Muscle layer of colon (tissue), 2 donors: ENCODE results near the gene CHMP2B.

Source experiments
- H3K27ac ChIP-seq: one replicate; pipeline ENCODE4 v1.7.0; 2013; ENCODE audit warnings: low read depth, mild to moderate bottlenecking, low read length, moderate library complexity
- H3K27me3 ChIP-seq, 2 donors: one replicate each; pipeline ENCODE4 v1.7.0; 2013; ENCODE audit warnings: low read length in 2 of 2, mild to moderate bottlenecking in 2 of 2; ENCODE audit not compliant: insufficient read depth in 2 of 2, control insufficient read depth in 1 of 2
- H3K36me3 ChIP-seq: one replicate; pipeline ENCODE4 v1.7.0; 2013; ENCODE audit warnings: mild to moderate bottlenecking, low read length; ENCODE audit not compliant: insufficient read depth
- H3K4me1 ChIP-seq: one replicate; pipeline ENCODE4 v1.7.0; 2013; ENCODE audit warnings: mild to moderate bottlenecking, low read length; ENCODE audit not compliant: insufficient read depth
- H3K4me3 ChIP-seq, 2 donors: one replicate each; pipeline ENCODE4 v1.7.0; 2013; ENCODE audit warnings: low read length in 2 of 2, low read depth in 1 of 2, mild to moderate bottlenecking in 1 of 2, moderate library complexity in 1 of 2
- H3K9ac ChIP-seq: one replicate; pipeline ENCODE4 v1.7.0; 2013; ENCODE audit warnings: low read length
- H3K9me3 ChIP-seq: one replicate; pipeline ENCODE4 v1.7.0; 2013; ENCODE audit warnings: mild to moderate bottlenecking, low read length
- donor health status: abdominal sarcoma.
- donor health status: Adenocarcinoma of cecum.

Gene CHMP2B

DNA sequence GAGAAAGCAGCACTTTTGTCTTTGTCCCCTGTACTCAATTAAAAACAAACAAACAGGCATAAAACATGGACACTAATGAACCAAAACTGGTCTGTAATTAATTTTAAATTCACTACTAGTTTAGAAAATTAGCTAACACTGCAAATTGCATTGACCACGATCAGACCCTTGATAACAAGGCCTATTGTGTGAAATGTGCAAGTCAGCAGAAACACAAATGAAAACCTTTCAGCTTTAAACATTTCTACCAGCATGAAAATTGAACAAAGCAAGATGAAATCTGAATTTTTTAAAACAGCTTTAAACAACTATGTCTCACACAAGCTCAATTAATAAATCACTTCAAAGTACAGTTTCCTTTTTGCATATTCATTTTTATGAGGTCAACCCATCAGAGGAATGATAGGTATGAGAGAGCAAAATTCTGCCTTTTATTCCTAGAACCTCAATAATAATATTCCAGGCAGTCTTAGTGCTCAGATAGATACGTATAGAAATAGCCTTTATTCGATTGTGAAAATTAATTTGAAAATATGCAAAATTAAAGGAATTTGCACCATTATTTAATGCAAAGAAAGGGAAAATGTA is 27.0 kb upstream of the CHMP2B start:
- no peaks in the 10 kb centered on the region for H3K9me3 ChIP-seq
- H3K4me1 ChIP-seq, result no peaks in the 10 kb centered on the region
- H3K27ac ChIP-seq, result no peak overlapping the region
- H3K9ac ChIP-seq, result no peak overlapping the region
- H3K27me3 ChIP-seq, result no peaks in the 10 kb centered on the region
- no peaks in the 10 kb centered on the region for H3K36me3 ChIP-seq
- no peak overlapping the region for H3K4me3 ChIP-seq

DNA sequence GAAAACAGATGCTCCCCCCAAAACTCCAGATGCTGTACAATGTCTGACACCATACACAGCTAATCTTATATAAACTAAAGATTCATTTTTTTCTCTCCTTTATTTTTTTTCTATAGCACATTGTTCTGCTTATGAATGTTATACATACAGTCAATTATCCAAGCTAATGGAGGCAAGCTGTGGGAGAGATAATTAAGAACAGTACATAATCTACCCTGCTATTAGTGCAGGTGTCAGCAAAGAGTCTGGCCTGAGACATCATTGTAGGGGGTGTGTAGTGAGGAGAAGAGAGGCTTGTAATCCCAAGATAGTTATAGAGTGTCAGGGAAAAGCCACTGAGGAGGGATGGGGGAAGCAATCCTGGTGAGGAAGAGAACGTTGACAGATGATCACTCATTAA is 25.4 kb upstream of the CHMP2B start:
- Histone ChIP-seq H3K27me3 (no peaks in the 10 kb centered on the region), H3K27ac (no peak overlapping the region), H3K4me1 (no peaks in the 10 kb centered on the region), H3K9me3 (no peaks in the 10 kb centered on the region), H3K9ac (no peak overlapping the region), H3K36me3 (no peaks in the 10 kb centered on the region), H3K4me3 (no peak overlapping the region)

- no peak overlapping the region for H3K4me3 ChIP-seq
- no peak overlapping the region for H3K9ac ChIP-seq
- H3K27ac ChIP-seq, result no peak overlapping the region
- no peaks in the 10 kb centered on the region for H3K36me3 ChIP-seq
- H3K27me3 ChIP-seq, result no peaks in the 10 kb centered on the region
- no peaks in the 10 kb centered on the region for H3K4me1 ChIP-seq
- no peaks in the 10 kb centered on the region for H3K9me3 ChIP-seq
These were observed 23.3 kb upstream of the CHMP2B start for GRCh38 chr3:87203809-87204208.

DNA sequence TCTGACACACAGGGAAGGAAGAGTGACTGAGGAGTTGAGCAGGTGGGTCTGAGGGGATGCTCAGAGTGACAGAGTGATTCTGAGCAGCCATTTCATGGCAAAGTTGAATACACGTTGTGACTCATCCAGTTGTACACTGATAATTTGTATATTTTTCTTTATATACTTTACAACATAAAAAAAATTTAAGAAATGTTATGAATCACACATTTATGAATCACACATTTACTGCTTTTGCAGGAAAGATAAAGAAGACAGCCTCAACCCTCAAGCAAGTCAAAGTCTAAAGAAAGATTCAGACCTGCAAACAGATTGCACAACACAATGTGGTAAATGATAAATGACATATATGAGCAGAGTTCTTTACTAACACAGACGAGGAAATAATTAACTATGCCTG is 21.0 kb upstream of the CHMP2B start:
- H3K4me1 ChIP-seq, result no peaks in the 10 kb centered on the region
- H3K4me3 ChIP-seq, result no peak overlapping the region
- no peak overlapping the region for H3K9ac ChIP-seq
- H3K36me3 ChIP-seq, result no peaks in the 10 kb centered on the region
- no peaks in the 10 kb centered on the region for H3K9me3 ChIP-seq
- no peak overlapping the region for H3K27ac ChIP-seq
- no peaks in the 10 kb centered on the region for H3K27me3 ChIP-seq

GRCh38 chr3:87206635-87207034 is 20.5 kb upstream of the CHMP2B start:
- H3K9me3 ChIP-seq, result no peaks in the 10 kb centered on the region
- no peak overlapping the region for H3K9ac ChIP-seq
- H3K27me3 ChIP-seq, result no peaks in the 10 kb centered on the region
- H3K4me3 ChIP-seq, result no peak overlapping the region
- no peak overlapping the region for H3K27ac ChIP-seq
- H3K36me3 ChIP-seq, result no peaks in the 10 kb centered on the region
- no peaks in the 10 kb centered on the region for H3K4me1 ChIP-seq

DNA sequence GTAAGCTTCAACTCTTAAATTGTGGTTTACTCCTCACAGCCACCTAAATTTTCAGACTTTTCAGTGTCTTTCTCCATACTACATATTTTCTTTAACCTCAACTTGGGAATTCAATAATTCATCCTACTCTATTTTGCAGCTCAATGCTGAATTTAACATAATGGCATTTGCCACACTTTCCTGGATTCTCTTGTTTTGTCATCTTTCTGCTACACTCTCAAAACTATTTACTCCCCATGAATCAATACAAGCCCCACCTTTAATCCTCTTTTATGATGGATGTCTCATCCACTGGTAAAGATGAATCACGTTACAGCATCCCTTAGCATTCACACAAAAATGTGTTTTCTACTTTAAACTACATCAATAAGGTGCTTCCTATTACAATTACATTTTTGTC is 19.6 kb upstream of the CHMP2B start:
- H3K4me3 ChIP-seq, result no peak overlapping the region
- no peaks in the 10 kb centered on the region for H3K9me3 ChIP-seq
- H3K4me1 ChIP-seq, result no peaks in the 10 kb centered on the region
- no peaks in the 10 kb centered on the region for H3K36me3 ChIP-seq
- no peak overlapping the region for H3K9ac ChIP-seq
- no peaks in the 10 kb centered on the region for H3K27me3 ChIP-seq
- no peak overlapping the region for H3K27ac ChIP-seq

DNA sequence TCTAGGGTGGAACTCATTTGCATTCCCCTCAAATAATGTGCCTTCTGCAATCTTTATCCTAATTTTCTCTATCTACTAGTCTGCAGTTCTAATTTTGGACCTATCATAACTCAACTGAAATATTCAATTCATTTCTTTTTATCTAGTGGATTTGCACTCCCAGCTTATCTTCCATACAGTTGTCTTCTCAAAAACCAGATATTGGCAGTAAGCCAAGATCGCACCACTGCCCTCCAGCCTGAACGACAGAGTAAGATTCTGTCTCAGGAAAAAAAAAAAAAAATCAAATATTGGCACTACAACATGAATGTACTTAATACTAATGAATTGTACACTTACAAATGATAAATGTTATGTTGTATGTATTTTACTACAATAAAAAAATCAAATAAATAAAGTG is 18.0 kb upstream of the CHMP2B start:
- no peak overlapping the region for H3K9ac ChIP-seq
- no peaks in the 10 kb centered on the region for H3K27me3 ChIP-seq
- no peaks in the 10 kb centered on the region for H3K36me3 ChIP-seq
- H3K4me3 ChIP-seq, result no peak overlapping the region
- H3K9me3 ChIP-seq, result no peaks in the 10 kb centered on the region
- no peaks in the 10 kb centered on the region for H3K4me1 ChIP-seq
- no peak overlapping the region for H3K27ac ChIP-seq

GRCh38 chr3:87218560-87218959 is 8.5 kb upstream of the CHMP2B start:
- H3K36me3 ChIP-seq, result no peaks in the 10 kb centered on the region
- H3K9me3 ChIP-seq, result no peaks in the 10 kb centered on the region
- no peak overlapping the region for H3K9ac ChIP-seq
- H3K27ac ChIP-seq, result no peak overlapping the region
- H3K4me1 ChIP-seq, result no peaks in the 10 kb centered on the region
- H3K4me3 ChIP-seq, result no peak overlapping the region
- H3K27me3 ChIP-seq, result no peaks in the 10 kb centered on the region

DNA sequence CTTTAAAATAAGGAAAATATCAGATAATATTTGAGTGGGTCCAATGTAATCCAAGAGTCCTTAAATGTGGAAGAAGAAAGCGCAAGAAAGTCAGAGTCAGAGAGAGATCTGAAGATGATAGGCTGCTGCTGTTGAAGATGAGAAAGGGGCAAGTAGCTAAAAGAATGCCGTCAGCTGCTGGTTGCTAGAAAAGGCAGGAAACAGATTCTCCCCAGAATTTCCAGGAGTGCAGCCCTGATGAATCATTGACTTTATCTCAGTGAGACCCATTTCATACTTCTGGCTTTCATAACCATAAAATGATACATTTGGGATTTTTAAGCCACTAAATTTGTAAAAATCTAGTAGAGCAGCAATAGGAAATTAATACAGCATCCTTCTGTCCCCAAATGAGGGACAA is 7.5 kb upstream of the CHMP2B start:
- H3K4me3 ChIP-seq, result no peak overlapping the region

GRCh38 chr3:87225659-87226058 is 1.4 kb upstream of the CHMP2B start:
- Histone ChIP-seq H3K36me3 (no peaks in the 10 kb centered on the region), H3K9ac (no peak overlapping the region), H3K9me3 (no peaks in the 10 kb centered on the region), H3K4me1 (peaks cover 27% of the 10 kb centered on the region), H3K27ac (no peak overlapping the region), H3K27me3 (no peaks in the 10 kb centered on the region), H3K4me3 (no peak overlapping the region)

More for the DNA sequence above, 7.5 kb upstream of the CHMP2B start:
- Histone ChIP-seq H3K9ac (no peak overlapping the region), H3K27me3 (no peaks in the 10 kb centered on the region), H3K36me3 (no peaks in the 10 kb centered on the region), H3K27ac (no peak overlapping the region), H3K9me3 (no peaks in the 10 kb centered on the region), H3K4me1 (no peaks in the 10 kb centered on the region)

GRCh38 chr3:87227835-87228144 is 681 bp downstream of the CHMP2B start:
- no peaks in the 10 kb centered on the region for H3K36me3 ChIP-seq
- no peaks in the 10 kb centered on the region for H3K27me3 ChIP-seq
- H3K9ac ChIP-seq, result peak overlapping the region; percentile 92
- H3K27ac ChIP-seq, result peak overlapping the region; percentile 92
- peaks cover 27% of the 10 kb centered on the region for H3K4me1 ChIP-seq
- no peaks in the 10 kb centered on the region for H3K9me3 ChIP-seq
- H3K4me3 ChIP-seq, result peak overlapping the region; percentile 92 to 96

DNA sequence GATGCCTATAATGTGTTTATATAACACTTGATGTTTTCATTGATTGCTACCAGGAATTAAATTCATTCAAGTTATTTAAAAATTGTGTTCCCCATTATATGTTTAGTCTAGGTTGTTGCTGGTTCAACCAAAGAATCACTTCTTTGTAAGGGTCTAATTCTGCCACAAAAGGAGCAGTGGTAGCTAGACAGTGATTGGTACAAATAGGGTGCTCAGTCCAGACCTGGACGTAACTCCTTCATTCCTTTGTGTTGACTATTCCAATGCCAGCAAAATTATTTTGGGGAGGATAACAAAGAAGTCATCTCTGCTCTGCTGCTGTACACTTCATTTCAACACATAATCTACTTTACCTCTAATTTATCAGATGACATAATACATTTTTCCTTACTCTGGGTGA is 1.2 kb downstream of the CHMP2B start:
- no peaks in the 10 kb centered on the region for H3K36me3 ChIP-seq
- no peak overlapping the region for H3K27ac ChIP-seq
- no peaks in the 10 kb centered on the region for H3K27me3 ChIP-seq
- peak overlapping the region in 1 of 2 donors; percentile 92 for H3K4me3 ChIP-seq
- H3K9me3 ChIP-seq, result no peaks in the 10 kb centered on the region
- H3K4me1 ChIP-seq, result peaks cover 27% of the 10 kb centered on the region
- peak overlapping the region; percentile 14 for H3K9ac ChIP-seq
